ENCODE data around the gene DCDC2.

DNA sequence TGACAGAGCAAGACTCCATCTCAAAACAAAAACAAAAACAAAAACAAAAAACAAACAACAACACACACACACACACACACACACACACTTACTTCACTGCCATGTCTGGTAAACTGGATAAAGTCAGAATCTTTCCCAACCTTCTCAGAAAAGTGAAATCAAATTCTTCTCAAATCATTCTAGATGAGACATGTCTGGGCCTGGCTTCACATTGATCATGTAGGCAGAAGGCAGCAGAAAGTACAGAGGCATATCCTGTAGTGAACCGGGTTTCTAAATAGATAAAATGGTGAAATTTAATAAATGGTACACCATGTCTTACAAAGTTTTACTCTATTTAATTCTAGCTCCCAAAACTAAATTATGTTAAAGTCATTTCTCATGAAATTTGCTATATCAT, 30.0 kb upstream of the DCDC2 start:
- TF ChIP-seq POLR2A (IDR thresholded peaks at IDR 0.05) (no peak), POLR2AphosphoS5 (IDR thresholded peaks at IDR 0.05) (no peak), EP300 (IDR thresholded peaks at IDR 0.05) (no peak)
- TF ChIP-seq, protein P1, sequence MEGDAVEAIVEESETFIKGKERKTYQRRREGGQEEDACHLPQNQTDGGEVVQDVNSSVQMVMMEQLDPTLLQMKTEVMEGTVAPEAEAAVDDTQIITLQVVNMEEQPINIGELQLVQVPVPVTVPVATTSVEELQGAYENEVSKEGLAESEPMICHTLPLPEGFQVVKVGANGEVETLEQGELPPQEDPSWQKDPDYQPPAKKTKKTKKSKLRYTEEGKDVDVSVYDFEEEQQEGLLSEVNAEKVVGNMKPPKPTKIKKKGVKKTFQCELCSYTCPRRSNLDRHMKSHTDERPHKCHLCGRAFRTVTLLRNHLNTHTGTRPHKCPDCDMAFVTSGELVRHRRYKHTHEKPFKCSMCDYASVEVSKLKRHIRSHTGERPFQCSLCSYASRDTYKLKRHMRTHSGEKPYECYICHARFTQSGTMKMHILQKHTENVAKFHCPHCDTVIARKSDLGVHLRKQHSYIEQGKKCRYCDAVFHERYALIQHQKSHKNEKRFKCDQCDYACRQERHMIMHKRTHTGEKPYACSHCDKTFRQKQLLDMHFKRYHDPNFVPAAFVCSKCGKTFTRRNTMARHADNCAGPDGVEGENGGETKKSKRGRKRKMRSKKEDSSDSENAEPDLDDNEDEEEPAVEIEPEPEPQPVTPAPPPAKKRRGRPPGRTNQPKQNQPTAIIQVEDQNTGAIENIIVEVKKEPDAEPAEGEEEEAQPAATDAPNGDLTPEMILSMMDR (IDR thresholded peaks at IDR 0.05) = no peak

All from sigmoid colon (tissue), 4 donors.